ENCODE data around the gene PNPLA7. TPM values are rescaled to one million over a fixed set of nuclear protein-coding genes. Genes with fewer than 3 reads are reported as not detected.
"Not testable (repeated sequence)": the region's sequence is repeated elsewhere in the genome, so short reads cannot be mapped to it uniquely, and the experiment has no call there.

PNPLA7 gene
- total RNA-seq, 1 donor: 2.3 TPM

DNA sequence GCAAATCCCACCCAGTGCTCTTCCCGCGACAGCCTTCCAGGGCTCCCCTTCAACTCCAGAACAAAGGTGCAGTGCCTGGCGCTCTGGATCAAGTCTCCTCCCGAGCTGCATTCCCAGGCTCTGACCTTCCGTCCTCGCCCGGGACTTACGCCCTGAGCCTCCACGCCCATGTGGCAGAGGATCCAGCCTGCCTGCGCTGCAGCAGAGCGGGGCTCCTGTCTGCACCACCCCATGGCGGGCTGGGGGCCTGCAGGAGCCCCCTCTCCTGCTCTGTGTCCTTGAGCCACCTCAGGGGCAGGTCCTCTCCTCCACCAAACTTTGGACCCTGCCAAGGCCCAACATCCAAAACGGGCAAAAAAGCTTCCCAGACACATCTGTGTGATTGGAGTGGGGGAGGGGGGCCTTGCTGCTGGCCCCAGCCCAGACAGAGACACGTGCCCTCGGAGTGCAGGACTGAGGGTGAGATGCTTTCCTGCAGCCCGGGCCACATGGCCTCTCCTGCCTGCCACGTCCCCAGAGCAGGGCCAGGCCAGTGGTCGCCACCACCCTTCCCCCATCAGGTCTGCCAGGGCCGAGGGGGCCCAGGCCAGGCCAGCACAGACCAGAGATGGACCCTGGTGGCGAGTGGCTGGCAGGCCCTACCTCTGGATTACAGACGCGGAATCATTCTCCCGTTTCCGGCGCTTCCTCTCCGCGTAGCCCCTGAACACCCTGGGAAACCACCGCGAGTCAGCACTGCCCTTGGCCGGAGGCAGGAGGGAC is 95.4 kb downstream of the PNPLA7 start:
- Histone ChIP-seq H3K4me3 (ENCODE audit: low read length) (peak overlapping the region; percentile 40), H3K4me1 (ENCODE audit: insufficient read depth, low read length) (peaks cover 52% of the 10 kb centered on the region), H3K9me3 (ENCODE audit: low read depth, low read length) (no peaks in the 10 kb centered on the region), H3K27me3 (ENCODE audit: insufficient read depth, low read length) (no peaks in the 10 kb centered on the region)

DNA sequence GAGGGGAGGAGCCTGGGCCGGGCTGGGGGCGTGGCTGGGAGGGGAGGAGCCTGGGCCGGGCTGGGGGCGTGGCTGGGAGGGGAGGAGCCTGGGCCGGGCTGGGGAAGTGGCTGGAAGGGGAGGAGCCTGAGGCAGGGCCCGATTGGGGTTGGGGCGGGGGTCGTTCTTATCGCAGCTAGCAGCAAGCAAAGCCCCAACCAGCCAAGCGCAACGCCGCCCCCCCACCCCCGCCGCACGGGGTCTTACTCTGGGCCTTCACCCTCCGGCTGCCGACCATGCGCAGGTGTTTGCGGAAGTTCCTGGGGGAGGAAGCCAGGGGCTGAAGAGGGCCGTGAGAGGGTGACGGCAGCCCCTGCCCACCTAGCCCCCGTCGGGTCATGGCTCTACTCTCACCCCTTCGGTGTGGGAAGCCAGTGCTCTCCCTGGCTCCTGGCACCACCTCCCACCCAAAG is 96.0 kb downstream of the PNPLA7 start:
- H3K27me3 ChIP-seq (ENCODE audit: insufficient read depth, low read length): no peaks in the 10 kb centered on the region
- peak overlapping the region; percentile 40 for H3K4me3 ChIP-seq (ENCODE audit: low read length)
- H3K9me3 ChIP-seq (ENCODE audit: low read depth, low read length): no peaks in the 10 kb centered on the region
- H3K4me1 ChIP-seq (ENCODE audit: insufficient read depth, low read length): peaks cover 47% of the 10 kb centered on the region

DNA sequence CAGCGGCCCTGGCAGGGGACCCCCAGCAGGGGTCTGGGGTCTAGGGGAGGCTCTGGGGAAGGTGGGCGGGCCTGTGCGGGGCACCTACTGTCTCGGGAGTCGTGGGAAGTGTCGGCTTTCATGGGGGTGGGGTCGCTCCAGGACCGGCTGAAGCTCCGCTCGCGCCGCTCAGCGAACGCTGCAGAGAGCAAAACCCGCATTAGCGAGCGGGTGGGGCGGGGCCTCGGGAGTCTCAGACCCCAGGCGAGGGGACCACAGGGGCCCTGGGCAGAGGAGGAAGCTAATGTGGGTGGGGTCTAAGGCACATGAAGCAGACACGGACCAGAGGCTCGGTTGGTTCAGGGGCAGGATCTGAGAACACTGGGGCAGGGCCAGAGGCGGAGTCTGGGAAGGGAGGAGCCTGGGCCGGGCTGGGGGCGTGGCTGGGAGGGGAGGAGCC is 96.5 kb downstream of the PNPLA7 start:
- no peak overlapping the region for H3K4me3 ChIP-seq (ENCODE audit: low read length)
- no peaks in the 10 kb centered on the region for H3K27me3 ChIP-seq (ENCODE audit: insufficient read depth, low read length)
- no peaks in the 10 kb centered on the region for H3K9me3 ChIP-seq (ENCODE audit: low read depth, low read length)
- peaks cover 46% of the 10 kb centered on the region for H3K4me1 ChIP-seq (ENCODE audit: insufficient read depth, low read length)

DNA sequence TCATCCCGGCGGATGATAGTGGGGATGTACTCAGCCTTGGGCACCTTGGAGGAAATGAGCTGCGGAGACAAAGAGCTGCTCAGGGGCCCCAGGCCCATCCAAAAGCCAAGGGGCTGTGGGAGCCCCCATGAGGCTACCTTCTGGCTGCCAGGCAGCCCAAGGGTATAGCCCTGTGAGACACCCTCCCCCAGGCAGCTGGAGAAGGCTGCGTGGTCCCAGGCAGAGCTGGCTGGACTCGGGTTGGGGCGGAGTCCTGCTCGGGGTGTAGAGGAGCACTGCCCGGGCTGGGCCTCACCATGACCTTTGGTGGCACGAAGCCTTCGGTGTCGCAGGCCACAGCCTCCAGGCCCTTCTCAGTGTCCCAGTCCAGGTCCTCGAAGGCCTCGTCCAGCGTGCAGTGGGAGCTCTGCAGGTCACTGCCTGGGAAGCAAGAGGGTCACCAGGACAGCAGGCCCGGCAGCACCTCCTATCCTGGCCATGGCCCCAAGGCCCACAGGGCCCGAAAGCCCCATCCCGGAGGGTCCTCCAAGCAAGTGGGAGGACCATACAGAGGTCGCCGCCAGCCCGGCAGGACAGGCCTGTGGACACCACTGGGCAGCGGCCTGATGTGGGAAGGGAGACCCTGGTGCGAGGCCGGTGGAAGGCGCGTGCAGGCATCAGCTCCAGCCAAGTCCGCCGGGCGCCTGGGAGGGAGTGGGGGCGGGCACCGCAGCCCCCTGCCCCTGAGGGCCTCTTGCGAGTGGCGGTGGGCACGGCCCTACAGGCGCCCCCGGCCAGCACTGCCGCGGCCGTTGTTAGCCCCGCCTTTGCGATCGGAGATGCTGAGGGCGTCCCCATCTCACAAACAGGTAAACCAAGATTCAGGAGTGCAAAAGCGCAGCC is 97.2 kb downstream of the PNPLA7 start:
- H3K4me3 ChIP-seq (ENCODE audit: low read length): no peak overlapping the region
- no peaks in the 10 kb centered on the region for H3K27me3 ChIP-seq (ENCODE audit: insufficient read depth, low read length)
- no peaks in the 10 kb centered on the region for H3K9me3 ChIP-seq (ENCODE audit: low read depth, low read length)
- H3K4me1 ChIP-seq (ENCODE audit: insufficient read depth, low read length): peaks cover 39% of the 10 kb centered on the region

DNA sequence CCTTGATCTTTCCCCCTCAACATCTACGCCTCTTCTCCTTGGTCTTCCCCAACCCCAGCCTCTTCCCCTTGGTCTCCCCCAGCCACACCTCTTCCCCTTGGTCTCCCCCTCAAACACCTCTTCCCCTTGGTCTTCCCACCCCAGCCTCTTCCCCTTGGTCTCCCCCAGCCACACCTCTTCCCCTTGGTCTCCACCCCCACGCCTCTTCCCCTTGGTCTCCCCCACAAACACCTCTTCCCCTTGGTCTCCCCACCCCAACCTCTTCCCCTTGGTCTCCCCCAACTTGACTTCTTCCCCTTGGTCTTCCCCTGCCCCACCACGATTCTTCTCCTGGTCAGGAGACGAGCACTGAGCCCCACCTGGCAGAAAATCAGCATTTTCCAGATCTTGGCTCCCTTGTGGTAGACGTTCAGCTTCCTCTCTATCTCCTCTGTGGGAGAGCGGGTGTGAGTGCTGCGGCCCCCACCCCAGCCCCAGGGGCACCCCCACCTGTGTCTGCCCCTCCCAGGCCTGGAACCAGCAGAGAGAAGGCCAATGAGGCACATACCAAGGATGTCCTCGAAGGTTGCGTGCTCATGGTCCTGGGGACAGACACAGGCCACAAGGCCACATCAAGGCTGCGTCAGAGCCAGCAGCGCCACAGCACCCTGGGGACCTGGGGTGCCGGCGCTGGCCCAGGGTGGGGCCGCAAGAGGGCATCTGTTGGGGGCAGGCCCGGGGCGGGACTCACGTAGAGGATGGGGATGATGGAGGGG is 98.0 kb downstream of the PNPLA7 start:
- H3K9me3 ChIP-seq (ENCODE audit: low read depth, low read length): no peaks in the 10 kb centered on the region
- no peak overlapping the region for H3K4me3 ChIP-seq (ENCODE audit: low read length)
- no peaks in the 10 kb centered on the region for H3K27me3 ChIP-seq (ENCODE audit: insufficient read depth, low read length)
- H3K4me1 ChIP-seq (ENCODE audit: insufficient read depth, low read length): peaks cover 40% of the 10 kb centered on the region

DNA sequence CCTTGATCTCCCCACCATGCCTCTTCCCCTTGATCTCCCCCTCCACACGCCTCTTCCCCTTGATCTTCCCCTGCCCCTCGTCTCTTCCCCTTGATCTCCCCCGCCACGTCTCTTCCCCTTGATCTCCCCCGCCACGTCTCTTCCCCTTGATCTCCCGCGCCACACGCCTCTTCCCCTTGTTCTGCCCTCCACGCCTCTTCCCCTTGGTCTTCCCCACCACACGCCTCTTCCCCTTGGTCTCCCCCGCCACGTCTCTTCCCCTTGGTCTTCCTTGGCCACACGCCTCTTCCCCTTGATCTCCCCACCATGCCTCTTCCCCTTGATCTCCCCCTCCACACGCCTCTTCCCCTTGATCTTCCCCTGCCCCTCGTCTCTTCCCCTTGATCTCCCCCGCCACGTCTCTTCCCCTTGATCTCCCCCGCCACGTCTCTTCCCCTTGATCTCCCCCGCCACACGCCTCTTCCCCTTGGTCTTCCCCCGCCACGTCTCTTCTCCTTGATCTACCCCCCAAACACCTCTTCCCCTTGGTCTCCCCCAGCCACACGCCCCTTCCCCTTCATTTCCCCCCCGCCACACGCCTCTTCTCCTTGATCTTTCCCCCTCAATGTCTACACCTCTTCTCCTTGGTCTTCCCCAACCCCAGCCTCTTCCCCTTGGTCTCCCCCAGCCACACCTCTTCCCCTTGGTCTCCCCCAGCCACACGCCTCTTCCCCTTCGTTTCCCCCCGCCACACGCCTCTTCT is 98.8 kb downstream of the PNPLA7 start:
- H3K27me3 ChIP-seq (ENCODE audit: insufficient read depth, low read length); H3K4me3 ChIP-seq (ENCODE audit: low read length); H3K9me3 ChIP-seq (ENCODE audit: low read depth, low read length): not testable (repeated sequence)
- H3K4me1 ChIP-seq (ENCODE audit: insufficient read depth, low read length): peaks cover 48% of the 10 kb centered on the region

DNA sequence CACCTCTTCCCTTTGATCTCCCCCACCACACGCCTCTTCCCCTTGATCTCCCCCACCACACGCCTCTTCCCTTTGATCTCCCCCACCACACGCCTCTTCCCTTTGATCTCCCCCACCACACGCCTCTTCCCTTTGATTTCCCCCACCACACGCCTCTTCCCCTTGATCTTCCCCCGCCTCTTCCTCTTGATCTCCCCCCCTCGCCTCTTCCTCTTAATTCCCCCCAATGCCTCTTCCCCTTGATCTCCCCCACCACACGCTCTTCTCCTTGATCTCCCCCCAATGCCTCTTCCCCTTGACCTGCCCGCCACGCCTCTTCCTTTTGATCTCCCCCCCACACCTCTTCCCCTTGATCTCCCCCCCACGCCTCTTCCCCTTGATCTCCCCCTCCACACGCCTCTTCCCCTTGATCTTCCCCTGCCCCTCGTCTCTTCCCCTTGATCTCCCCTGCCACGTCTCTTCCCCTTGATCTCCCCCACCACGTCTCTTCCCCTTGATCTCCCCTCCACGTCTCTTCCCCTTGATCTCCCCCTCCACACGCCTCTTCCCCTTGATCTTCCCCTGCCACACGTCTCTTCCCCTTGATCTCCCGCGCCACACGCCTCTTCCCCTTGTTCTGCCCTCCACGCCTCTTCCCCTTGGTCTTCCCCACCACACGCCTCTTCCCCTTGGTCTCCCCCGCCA is 99.5 kb downstream of the PNPLA7 start:
- H3K4me1 ChIP-seq (ENCODE audit: insufficient read depth, low read length): peaks cover 55% of the 10 kb centered on the region
- H3K4me3 ChIP-seq (ENCODE audit: low read length); H3K27me3 ChIP-seq (ENCODE audit: insufficient read depth, low read length); H3K9me3 ChIP-seq (ENCODE audit: low read depth, low read length): not testable (repeated sequence)

DNA sequence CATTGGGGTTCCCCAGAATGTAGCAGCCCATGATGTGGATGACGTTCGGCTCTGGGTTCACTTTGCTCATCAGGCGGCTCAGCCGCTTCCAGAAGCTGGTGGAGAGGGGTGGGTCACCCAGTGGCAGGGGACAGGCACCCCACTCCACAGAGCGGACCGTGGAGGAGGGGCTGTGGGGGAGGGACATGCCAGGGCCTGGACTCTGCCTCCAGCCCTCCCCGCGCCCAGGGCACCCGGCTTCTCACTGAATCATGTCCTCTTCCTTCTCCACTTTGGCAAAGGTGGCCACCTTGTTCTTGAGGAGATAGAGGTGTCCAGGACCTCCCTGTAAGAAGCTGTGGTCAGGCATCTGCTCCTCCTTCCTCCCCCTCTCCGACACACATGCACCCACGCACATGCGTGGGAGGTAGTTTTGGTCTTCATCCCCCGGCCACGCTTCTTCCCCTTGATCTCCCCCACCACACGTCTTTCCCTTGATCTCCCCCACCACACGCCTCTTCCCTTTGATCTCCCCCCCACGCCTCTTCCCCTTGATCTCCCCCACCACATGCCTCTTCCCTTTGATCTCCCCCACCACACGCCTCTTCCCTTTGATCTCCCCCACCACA is 100.2 kb downstream of the PNPLA7 start:
- H3K9me3 ChIP-seq (ENCODE audit: low read depth, low read length): no peaks in the 10 kb centered on the region
- H3K4me3 ChIP-seq (ENCODE audit: low read length): no peak overlapping the region
- H3K27me3 ChIP-seq (ENCODE audit: insufficient read depth, low read length): no peaks in the 10 kb centered on the region
- peaks cover 57% of the 10 kb centered on the region for H3K4me1 ChIP-seq (ENCODE audit: insufficient read depth, low read length)

DNA sequence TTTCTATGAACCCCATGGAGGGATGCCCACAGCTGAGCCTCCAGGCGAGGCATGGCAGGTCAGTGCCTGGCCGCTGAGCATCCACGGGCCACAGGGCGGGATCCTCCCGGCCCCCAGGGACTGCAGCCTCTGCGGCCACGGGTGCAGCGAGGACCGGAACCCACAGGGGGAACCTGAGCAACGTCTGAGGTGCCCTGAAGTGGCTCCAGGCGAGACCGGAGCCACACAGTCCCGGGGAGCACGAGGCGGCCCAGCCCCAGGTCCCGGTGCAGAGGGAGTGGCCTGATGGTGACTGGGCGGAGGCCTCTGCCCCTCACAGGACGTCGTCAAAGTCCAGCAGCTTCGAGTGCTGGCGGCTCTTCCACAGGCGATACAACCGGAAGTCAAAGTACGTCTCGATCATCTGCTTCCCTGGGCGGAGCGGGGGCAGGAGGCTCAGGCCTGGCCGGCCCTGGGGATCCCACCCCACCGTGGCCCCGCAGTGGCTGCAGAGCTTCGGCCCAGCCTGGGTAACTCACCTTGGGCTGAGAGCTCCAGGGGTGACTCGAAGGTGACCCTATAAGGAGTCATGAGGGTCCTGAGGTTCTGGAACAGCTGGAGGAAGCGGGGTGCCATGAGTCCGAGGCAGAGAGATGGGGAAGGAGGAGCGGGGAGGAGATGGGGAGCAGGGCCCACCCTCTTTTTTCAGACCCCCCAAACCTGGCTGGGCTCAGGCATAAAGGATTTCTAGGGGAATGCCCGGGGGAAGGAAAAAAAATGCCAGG is 100.9 kb downstream of the PNPLA7 start:
- Histone ChIP-seq H3K27me3 (ENCODE audit: insufficient read depth, low read length) (no peaks in the 10 kb centered on the region), H3K9me3 (ENCODE audit: low read depth, low read length) (no peaks in the 10 kb centered on the region), H3K4me1 (ENCODE audit: insufficient read depth, low read length) (peaks cover 53% of the 10 kb centered on the region), H3K4me3 (ENCODE audit: low read length) (no peak overlapping the region)

DNA sequence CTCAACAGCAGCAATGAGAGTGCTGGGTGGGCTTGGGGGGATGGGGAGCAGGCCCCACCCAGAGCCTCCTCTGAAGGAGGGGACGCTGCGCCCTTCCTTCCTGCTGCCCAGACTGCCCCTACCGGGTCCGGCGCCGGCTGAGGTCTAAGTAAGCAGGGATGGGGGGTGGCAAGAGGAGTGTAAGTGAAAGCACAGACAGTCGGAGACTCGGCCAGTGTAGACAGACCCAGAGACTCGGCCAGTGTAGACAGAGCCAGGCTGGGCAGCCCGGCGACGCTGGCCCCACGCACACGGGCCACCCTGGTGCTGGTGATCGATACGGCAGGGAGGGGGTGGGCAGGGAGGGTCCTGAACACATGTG is 101.6 kb downstream of the PNPLA7 start:
- Histone ChIP-seq H3K4me1 (ENCODE audit: insufficient read depth, low read length) (peaks cover 50% of the 10 kb centered on the region), H3K4me3 (ENCODE audit: low read length) (no peak overlapping the region), H3K27me3 (ENCODE audit: insufficient read depth, low read length) (no peaks in the 10 kb centered on the region), H3K9me3 (ENCODE audit: low read depth, low read length) (no peaks in the 10 kb centered on the region)

DNA sequence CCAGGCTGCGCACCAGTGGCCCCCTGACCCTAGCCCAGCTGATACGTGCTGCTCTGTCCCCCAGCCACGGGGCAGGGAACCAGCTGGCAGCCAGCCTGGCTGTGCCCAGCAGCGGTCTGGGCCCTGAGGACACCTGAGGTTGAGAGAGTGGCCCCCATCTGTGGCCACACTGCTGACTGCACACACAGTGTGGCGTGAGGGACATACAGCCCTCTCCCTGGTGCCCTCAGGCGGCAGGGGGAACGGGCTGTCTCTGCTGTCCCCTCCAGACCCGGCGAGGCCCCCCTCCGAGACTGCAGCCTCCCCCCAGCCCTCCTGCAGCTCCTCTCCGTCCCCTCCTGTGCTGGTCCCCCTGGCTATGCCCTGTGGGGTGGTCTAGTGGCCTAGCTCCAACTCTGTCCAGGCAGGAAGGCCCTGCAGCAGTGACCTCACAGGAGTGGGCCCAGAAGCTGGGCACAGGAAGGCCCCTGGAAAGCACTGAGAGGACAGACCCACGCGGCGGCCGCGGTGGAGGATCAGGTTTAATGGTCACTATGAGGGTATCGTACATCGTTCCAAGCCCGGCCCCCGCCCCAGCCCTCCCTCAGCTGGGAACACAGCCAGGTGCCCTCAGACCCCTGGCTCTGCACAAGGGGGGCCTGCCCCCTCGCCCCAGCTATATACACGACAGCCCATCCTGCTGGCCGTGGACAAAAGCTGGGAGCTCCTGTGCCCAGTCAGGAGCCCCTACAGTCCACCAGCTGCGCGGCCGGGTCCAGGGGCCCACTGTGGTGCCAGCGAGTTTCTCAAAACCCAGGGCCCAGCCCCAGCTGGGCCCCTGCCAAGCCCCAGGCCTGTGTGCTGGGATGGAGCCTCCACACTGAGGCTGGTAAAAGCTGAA is 102.2 kb downstream of the PNPLA7 start:
- H3K4me3 ChIP-seq (ENCODE audit: low read length): no peak overlapping the region
- no peaks in the 10 kb centered on the region for H3K27me3 ChIP-seq (ENCODE audit: insufficient read depth, low read length)
- no peaks in the 10 kb centered on the region for H3K9me3 ChIP-seq (ENCODE audit: low read depth, low read length)
- H3K4me1 ChIP-seq (ENCODE audit: insufficient read depth, low read length): peaks cover 44% of the 10 kb centered on the region

DNA sequence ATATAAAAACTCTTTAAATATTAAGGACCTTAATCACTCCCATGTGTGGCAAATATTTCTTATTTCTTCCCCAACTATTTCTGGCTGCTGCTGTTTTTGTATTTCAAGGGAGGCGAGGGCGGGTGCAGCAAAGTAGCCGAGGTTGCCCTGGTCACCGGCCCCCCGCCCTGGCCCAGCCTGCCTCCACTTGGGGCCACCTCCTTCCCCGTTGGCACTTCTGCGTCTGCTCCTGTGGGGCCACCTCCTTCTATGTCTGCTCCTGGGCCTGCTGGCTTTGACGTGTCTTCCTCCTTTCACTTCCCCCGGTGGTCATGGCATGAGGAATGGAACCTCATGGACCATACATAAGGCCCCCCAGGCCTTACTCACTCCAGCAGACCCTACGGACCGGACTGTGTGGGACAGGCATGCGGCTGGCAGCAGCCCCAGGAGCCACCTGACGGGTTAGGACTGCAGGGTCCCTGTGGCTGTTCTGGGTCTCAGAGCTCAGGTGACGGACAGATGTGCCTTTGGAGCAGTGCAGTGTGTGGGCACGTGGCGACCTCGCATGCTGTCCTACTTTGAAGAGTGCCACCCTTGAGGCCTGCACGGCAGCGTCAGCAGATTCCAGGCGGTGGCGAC is 103.2 kb downstream of the PNPLA7 start:
- H3K4me1 ChIP-seq (ENCODE audit: insufficient read depth, low read length): peaks cover 34% of the 10 kb centered on the region
- no peaks in the 10 kb centered on the region for H3K9me3 ChIP-seq (ENCODE audit: low read depth, low read length)
- H3K27me3 ChIP-seq (ENCODE audit: insufficient read depth, low read length): peaks cover 5% of the 10 kb centered on the region
- no peak overlapping the region for H3K4me3 ChIP-seq (ENCODE audit: low read length)

Measured in mononuclear cell (primary cell).